Measurements from ENCODE around the gene LPIN1. TPM values are rescaled to one million over a fixed set of nuclear protein-coding genes. Genes with fewer than 3 reads are reported as not detected.
"Not testable (repeated sequence)": the region's sequence is repeated elsewhere in the genome, so short reads cannot be mapped to it uniquely, and the experiment has no call there.

The LPIN1 gene
- polyA plus RNA-seq, 1 donor: 24.6 TPM

DNA sequence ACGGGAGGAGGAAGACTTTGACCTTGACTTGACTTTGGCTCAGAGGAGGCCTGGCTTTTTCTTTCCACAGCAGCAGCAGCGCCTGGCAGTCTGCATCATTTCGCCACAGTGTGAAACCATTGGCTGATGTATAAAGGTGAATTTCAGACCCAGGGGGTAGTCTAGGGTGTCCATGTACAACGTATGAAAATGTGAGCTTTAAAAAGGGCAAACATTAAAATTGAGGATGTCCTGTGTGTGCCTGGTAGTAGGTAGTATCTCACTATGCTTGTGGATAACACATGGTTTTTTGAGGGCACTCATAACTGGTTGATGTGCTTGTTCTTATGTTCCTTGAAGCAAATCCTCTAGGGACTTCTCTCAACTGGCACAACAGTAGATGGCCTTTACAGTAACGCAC lies 86.1 kb downstream of the LPIN1 start:
- DNase-seq (ENCODE audit: low read depth): no peak

DNA sequence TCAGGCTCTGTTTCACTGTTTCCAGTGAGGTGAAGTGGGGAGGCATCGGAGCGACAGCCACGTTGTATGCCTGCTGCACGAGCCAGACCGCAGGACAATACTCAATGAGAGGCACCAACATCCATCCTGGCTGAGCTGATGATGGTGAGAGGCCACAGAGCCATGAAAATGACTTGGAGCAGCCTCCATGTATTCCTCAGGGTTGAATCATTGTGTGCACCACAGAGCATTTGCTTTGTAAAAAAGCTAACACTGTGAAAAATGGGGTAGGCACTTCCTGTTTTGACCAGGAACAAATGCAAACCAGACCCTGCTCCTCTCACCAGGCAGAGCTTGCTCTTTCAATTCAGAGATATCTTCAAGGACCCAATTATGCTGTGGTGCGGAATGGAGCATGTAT lies 87.2 kb downstream of the LPIN1 start:
- DNase-seq (ENCODE audit: low read depth): no peak

DNA sequence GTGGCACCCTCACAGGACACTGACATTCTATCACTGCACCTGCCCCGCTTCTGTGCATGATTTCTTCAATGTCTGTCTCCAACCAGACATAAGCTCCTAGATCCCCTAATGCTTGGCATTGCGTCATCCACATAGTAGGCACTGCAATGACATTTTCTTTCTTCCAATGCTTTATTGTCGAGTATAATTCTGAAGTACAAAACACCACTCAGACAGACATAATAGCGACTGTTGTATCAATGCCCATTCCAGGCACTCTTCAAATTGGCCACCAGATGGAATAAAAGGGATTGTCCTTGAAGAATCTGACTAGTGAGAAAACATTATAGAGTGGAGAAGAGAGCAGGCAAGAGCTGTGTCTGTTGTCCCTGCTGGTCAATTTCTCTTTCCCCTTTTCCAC lies 89.0 kb downstream of the LPIN1 start:
- DNase-seq (ENCODE audit: low read depth): no peak

DNA sequence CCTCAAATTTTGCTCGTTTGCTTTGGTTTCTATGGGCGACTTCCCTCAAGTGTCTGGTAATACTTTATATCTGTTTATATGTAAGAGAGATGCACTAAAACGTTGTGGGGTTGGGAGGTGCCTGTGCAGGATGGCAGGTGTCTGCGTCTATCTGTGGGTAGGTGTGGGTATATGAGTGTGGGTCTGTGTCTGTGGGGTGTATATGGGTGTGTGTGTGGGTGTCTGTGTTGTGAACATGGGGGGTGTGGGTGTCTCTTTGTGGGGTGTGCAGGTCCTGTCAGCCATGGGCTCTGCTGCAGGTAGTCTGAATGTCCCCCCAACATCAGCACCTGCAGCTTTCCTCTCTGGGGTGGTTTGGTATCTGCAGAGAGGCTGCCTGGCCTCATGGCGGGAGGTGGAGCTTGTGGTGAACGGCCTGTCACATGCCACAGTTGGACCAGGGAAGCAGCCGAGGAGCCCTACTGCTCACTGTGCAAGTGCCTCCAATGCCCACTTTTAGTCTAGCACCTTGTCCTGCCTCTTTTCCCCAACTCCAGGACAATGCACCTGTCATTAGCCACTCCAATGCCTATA lies 90.3 kb downstream of the LPIN1 start:
- DNase-seq (ENCODE audit: low read depth): no peak

DNA sequence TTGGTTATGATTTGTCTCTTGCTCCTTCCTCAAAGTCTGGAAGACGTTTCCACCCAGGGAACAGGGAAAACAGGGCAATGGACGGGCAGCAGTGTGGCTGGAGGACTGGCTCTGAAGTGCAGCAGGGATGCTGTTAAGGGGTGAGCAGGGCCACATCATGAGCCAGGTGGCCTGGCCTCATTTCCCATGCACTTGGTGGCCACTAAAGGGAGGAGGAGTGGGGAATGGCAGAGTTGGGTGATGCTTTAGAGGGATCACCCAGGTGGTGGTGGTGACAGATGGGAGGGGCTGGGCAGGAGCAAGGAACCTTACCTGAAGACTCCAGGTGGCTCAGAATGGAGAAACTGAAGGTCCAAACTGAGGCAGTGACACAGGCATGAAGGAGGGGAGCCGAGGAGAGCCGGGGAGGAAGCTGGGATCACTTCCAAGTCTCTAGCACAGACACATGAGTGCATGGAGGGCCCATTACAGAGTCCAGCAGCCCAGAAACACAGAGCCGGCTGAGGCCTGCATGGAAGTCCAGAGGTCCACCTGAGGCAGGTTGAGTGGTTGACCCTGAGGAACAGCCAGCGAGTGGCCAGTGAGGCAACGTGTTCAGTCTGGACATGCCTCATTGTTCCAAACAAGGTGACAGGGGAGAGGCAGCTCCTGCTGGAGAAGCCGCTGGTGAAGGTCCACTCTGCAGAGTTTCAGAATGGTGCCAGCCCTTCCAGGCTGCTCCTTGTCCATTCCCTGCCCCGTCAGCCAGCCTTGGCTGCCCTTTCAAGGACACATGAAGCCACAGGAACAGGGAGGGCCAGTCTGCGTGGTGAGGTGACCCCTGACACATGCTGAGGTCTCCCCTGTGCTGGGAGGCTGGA lies 91.7 kb downstream of the LPIN1 start:
- DNase-seq (ENCODE audit: low read depth): no peak

DNA sequence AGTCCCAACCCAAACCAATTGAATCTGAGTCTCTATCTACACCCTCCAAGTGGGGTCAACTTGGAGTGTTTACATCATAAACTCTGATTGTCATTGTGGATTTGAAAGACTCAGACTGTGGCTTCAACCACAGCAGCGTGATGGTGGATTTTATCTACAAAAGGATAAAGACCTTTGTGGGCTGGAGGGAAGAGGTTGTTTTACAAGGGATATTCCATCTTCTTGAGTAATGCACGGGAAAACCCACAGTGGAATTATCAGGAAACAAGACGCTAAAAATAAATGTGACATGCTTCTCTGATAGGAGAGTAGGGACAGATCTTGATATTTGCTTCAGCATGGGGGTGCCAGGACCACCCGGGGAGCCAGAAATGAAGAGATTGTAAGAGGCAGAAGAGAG lies 93.5 kb downstream of the LPIN1 start:
- DNase-seq (ENCODE audit: low read depth): no peak

DNA sequence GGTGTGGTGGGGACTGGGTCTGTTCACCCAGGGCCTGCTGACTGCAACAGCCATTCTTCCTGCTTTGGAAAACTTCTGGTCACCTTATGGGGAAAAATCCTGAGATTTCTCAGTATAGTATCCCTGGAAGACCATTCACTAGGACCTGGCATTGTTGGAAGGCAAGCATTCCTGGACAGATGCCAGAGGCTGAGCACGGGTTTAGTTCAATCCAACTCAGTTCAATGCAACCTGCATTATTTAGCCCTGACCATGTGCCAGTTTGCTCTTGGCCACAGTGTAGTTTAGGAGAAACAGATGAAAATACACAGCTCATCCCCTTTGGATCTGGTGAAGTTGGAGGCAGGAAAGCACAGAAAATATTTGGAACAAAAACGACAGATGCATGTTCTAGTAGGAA lies 95.9 kb downstream of the LPIN1 start:
- DNase-seq (ENCODE audit: low read depth): no peak

DNA sequence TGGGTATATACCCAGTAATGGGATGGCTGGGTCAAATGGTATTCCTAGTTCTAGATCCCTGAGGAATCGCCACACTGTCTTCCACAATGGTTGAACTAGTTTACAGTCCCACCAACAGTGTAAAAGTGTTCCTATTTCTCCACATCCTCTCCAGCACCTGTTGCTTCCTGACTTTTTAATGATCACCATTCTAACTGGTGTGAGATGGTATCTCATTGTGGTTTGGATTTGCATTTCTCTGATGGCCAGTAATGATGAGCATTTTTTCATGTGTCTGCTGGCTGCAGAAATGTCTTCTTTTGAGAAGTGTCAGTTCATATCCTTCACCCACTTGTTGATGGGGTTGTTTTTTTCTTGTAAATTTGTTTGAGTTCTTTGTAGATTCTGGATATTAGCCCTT lies 98.4 kb downstream of the LPIN1 start:
- not testable (repeated sequence) for DNase-seq (ENCODE audit: low read depth)

DNA sequence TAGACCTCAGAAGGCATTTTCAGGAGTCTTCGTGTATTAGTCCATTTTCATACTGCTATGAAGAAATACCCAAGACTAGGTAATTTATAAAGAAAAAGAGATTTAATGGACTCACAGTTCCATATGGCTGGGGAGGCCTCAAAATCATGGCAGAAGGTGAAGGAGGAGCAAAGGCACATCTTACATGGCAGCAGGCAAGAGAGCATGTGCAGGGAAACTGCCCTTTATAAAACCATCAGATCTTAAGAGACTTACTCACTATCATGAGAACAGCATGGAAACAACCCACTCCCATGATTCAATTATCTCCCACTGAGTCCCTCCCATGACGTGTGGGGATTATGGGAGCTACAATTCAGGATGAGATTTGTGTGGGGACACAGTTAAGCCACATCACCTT lies 101.5 kb downstream of the LPIN1 start:
- not testable (repeated sequence) for DNase-seq (ENCODE audit: low read depth)

DNA sequence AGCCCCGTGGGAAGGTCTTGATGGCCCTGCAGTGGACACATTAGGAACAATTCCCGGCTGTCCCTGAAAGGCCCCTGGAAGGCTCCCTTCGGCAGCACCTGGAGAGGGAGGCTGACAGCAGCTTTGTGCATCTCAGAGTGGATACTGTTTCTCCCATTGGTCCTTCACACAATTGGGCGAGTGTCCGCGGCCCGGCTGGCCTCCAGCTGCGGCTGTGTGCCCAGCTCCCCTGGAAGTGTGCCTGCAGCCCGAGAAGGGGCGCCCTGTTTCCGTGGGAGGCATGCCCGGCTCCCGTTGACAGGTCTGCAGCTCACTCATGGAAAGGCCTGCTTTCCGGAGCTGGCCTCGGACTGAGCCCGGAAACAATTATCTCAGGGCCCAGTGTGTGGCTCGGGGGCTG lies 103.7 kb downstream of the LPIN1 start:
- no peak for DNase-seq (ENCODE audit: low read depth)

DNA sequence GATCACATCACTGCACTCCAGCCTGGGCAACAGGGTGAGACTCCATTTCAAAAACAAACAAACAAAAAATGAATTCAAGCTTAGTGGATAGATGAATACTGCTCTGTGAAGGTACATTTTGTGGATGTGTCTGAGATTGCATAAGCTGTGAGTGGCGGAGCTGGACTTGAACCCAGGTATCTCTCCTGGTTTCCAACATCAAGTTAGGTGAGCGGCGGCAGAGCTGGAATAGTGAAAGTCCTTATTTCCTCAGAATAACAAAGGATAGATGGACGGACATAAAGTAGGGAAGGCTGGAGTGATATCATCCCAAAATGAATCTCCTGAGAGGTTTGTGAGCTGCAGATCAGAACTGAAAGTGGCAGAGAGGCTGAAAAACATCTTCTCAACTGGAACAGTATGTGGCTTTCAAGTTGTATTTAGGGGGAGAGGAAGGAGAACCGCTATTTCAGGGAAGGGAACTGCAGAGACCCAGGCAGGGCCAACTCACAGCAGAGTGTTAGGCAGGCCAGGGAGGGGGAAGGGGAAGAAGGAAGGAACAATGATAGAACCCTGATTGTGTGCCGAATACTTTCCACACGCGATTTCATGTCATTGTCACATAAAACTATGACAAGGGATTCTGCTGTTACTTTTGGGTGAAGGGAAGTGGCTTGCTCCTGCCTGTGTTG lies 106.2 kb downstream of the LPIN1 start:
- no peak for DNase-seq (ENCODE audit: low read depth)

DNA sequence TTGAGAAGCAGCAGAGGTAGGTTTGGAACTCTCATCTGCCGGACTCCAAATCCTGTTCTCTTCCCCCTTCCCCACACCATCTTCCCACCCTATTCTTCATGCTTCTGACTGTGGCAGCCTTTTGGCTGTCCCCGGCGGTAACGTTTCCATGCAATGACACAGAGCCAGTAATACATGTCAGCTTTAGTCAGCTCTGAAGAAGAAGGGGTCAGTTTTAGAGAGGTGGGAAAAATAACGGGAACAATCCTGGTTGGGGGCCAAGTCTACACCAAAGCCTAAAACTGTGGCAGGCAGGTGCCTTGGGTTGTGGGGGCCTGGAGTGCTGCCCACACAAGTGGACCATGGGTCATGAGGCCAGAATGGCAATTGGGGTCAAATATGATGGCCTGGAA lies 106.8 kb downstream of the LPIN1 start:
- no peak for DNase-seq (ENCODE audit: low read depth)

DNA sequence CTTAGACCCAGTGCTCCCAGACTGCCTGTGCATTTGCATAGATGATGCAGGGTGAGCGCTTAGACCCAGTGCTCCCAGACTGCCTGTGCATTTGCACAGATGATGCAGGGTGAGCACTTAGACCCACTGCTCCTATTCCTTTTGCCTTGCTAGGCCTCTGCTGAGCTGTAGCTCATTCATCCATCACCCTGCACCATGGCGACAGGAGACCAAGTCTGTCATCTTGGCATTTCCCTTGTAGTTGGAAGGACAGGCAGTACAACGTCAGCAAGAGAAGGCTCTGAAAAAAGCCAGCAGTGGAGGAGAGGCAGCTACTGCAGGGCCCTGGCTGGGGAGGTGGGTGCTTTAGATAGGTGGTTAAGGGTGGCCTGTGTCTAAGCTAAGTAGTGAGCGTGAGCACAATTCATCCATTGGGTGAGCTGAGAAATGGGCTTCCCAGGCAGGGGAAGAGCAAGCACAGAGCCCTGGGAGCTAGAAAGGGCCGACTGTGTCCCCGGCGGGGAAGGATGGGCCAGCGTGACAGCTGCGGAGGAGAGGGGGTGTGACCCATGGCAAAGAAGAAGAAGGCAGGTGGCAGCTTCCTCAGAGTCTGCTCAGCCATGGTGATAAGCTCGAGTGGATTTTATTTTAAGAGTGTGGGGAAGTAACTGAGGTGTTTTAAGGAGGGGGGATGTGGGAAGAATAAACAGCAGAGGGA lies 108.8 kb downstream of the LPIN1 start:
- DNase-seq (ENCODE audit: low read depth): no peak

DNA sequence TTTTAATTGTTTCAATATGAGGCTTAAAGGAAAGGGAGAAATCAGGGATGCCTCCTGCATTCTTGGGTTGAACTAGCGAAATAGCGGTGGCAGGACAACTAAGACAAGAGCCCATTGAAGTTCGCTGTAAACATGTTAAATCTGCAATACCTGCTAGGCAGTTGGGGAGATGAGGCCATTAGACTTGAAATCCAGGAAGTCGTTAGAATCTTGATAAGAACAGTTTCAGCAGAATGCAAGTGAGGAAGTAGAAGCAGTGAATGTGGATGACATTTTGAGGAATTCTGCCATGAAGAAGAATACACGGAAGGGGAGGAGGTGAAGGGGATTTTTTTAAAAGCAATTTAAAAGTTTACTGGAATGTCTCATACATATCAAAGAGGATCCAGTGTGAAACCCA lies 109.7 kb downstream of the LPIN1 start:
- DNase-seq (ENCODE audit: low read depth): no peak

DNA sequence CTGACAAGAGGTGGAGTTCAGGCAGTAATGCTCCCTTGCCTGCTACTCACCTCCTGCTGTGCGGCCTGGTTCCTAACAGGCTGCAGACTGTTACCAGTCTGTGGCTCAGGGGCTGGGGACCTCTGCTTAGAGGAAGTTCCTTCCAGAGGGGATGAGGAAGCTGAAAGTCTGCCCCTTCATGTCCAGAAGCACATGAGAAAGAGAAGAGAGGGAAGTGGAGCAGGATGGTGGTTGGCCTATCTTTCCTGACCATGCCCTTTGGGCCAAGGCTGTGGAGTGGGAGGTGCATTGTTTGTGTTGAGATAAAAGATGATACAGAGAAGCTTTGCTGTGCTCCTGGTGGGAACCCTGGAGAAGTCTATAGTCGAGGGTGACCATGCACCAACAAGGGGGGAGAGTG lies 112.5 kb downstream of the LPIN1 start:
- DNase-seq (ENCODE audit: low read depth): no peak

DNA sequence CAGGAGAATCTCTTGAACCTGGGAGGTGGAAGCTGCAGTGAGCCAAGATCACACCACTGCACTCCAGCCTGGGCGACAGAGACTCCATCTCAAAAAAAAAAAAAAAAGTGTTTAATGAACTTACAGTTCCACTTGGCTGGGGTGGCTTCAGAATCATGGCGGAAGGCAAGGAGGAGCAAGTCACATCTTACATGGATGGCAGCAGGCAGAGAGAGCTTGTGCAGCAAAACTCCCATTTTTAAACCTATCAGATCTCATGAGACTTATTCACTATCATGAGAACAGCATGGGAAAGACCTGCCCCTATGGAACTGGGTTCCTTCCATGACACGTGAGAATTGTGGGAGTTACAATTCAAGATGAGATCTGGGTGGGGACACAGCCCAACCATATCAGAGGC lies 113.5 kb downstream of the LPIN1 start:
- not testable (repeated sequence) for DNase-seq (ENCODE audit: low read depth)

DNA sequence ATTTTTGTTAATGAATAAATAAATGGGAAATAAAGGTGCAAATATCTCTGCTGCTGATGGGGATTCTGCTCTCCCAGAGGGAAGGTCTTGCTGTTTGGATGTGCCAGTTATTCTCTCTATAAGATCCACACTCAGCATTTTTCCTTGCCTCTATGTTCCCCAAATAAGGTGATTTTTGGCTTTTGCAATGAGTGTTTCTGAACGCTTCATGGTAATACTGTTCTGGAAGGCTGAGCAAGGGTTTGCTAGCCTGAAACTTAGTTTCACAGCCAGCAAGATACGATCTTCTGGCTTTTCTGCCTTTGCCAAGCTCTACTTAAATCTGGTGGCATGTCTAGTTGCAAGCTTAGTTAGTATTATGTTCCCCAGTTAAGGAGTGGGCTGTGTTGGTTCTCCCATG lies 114.6 kb downstream of the LPIN1 start:
- no peak for DNase-seq (ENCODE audit: low read depth)

DNA sequence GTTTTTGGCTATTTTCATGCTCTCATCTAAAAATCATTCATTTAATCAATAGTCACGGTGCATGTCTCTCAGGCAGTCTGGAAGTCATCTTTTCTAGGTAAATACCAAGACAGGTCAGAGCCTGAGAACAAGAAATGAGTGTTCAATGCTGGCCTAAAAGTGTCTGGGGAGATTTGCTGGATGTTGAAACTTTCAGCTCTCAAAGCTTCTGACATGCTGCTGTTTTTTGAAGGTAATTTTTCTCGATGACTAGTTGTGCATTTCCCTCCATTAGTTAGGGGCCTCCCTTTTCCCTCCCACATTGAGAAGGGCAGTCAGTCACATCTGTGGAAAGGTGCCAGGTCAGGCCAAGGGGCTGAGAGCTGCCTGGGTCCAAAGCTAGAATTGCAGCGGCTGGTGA lies 115.6 kb downstream of the LPIN1 start:
- DNase-seq (ENCODE audit: low read depth): no peak

DNA sequence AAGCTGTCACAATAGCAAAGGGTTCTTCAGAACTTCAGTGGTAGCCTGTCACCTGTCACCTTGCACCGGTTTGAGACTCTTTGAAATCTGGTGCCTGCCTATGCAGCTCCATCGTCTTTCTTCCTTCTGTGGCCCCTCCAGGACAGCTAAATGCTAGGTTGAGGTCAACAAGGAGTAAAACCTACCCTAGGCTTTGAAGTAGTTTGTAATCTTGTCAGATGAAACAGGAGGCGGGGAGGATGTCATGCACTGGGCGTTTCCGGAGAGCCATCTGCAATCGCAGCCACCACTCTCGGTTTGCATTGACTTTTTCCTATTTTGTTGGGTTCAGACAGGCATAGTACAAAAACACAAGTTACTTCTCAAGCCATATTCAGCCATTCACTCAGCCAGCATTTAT lies 116.7 kb downstream of the LPIN1 start:
- DNase-seq (ENCODE audit: low read depth): no peak

DNA sequence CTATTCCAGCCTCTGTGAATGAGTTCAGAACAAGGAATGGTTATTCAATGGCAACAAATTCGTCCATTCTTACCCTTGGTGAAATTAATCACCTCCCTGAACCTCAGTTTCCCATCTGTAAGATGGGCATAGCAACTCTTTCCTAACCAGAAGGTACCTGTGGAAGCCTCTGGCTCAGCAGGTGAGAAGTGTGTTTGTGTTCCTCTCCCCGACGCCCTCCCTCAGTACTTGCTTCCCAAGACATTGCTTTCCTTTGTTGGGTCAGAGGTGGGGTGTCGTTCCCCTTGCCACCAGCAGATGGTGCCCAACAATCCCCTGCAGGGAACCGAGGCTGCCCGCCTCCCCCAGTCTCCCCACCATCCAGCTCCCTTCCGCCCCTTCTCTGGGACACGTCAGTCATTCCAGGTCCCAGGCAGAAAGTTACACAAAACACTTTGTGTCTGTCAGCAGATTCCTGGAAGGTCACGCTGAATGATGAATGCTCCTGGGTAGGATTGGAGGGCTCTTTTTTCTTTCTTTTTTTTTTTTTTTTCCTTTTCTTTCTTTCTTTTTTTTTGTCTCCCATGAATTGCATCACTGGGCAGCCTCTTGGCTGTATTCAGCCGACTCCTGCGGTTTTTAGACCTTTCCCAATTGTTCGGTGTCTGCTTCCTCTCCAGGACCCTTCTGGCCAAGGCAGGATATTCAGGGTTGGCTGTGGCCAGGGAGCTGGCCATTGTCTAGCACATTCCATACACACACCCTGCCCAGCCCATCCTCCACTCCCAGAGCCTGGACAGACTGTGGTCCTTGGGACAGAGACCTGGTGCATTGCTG lies 117.3 kb downstream of the LPIN1 start:
- DNase-seq (ENCODE audit: low read depth): peak; percentile 35

DNA sequence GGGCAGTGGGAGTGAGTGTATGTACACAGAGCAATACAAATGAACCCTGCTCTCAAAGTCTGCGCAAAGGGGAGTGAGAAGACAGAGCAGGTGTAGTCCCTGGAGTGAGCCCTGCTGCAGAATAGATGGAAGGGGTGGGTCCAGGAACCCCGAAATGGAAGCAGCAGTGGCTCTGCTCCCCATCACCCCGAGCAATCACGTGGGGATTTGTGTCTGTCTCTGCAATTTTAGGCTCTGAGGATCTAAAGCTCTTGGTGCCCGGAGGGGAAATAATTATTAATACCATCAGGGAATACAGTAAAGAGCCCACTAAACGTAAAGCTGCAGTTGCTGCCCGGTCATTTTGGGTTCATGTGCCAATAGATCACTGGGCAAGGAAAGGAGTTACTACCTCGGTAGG lies 118.3 kb downstream of the LPIN1 start:
- no peak for DNase-seq (ENCODE audit: low read depth)

DNA sequence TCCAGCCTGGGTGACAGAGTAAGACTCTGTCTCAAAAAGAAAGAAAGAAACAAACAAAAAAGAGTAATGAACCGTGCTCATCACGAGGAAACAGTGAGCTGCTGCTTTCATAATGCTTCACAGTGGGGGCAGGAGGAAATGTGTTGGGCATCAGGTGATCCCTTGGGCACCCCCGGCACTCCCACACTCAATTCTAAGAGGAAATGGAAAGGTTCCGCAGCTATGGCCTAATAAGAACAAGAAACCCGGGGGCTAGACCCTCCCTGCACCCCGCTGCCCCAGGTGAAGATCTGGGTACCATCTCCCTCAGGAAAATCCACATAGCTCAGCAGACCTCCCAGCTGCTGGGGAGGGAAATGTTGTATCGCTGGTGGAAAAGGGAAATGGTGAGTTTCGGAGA lies 118.9 kb downstream of the LPIN1 start:
- DNase-seq (ENCODE audit: low read depth): no peak
